ENCODE measurements around the gene ST3GAL3. TPM values are rescaled to one million over a fixed set of nuclear protein-coding genes. Genes with fewer than 3 reads are reported as not detected.

ST3GAL3 gene
- total RNA-seq, 1 donor from 2014 or later: 11.4 TPM

- no peak overlapping the region for H2AFZ ChIP-seq (ENCODE audit: low read depth, low read length)
- TF ChIP-seq CTCF (IDR thresholded peaks at IDR 0.05; ENCODE audit: insufficient read depth, low read depth, low read length) (no peak), EZH2 (IDR thresholded peaks at IDR 0.05; ENCODE audit: insufficient read depth, low read length) (no peak)
- H4K20me1 ChIP-seq (ENCODE audit: insufficient read depth, low read length): peaks cover 7% of the 10 kb centered on the region
- H3K4me3 ChIP-seq (ENCODE audit: insufficient read depth, low read depth, low read length): no peak overlapping the region
- FAIRE-seq (no peak), DNase-seq (ENCODE audit: low read depth) (no peak)
- no peak overlapping the region for H3K4me2 ChIP-seq (ENCODE audit: low read length)
- Mint-ChIP-seq H3K36me3 (ENCODE audit: low read depth, unreplicated experiment) (peaks cover 24% of the 10 kb centered on the region), H3K27me3 (ENCODE audit: low read depth, unreplicated experiment) (no peaks in the 10 kb centered on the region), H3K4me3 (ENCODE audit: unreplicated experiment) (no peak overlapping the region), H3K27ac (ENCODE audit: unreplicated experiment) (no peak overlapping the region), H3K9me3 (ENCODE audit: unreplicated experiment) (peaks cover 14% of the 10 kb centered on the region), H3K4me1 (ENCODE audit: low read depth, unreplicated experiment) (peaks cover 18% of the 10 kb centered on the region)
- H3K27me3 ChIP-seq (ENCODE audit: insufficient read depth, low read length): no peaks in the 10 kb centered on the region
- H3K36me3 ChIP-seq (ENCODE audit: insufficient read depth, low read length): no peaks in the 10 kb centered on the region
- peaks cover 4% of the 10 kb centered on the region for H3K79me2 ChIP-seq (ENCODE audit: insufficient read depth, low read length)
- peaks cover 15% of the 10 kb centered on the region for H3K4me1 ChIP-seq (ENCODE audit: insufficient read depth, low read length)
- H3K9me3 ChIP-seq (ENCODE audit: insufficient read depth, low read depth, low read length): no peaks in the 10 kb centered on the region
- H3K9ac ChIP-seq (ENCODE audit: low read length): no peak overlapping the region
- no peak overlapping the region for H3K27ac ChIP-seq (ENCODE audit: low read depth, low read length)
Measured at GRCh38 chr1:43779805-43780403, 72.6 kb downstream of the ST3GAL3 start.

GRCh38 chr1:43781574-43781973 is 74.2 kb downstream of the ST3GAL3 start:
- TF ChIP-seq CTCF (IDR thresholded peaks at IDR 0.05; ENCODE audit: insufficient read depth, low read depth, low read length): no peak
- no peak for TF ChIP-seq EZH2 (IDR thresholded peaks at IDR 0.05; ENCODE audit: insufficient read depth, low read length)
- H4K20me1 ChIP-seq (ENCODE audit: insufficient read depth, low read length): peaks cover 9% of the 10 kb centered on the region
- no peak overlapping the region for H3K4me2 ChIP-seq (ENCODE audit: low read length)
- no peak overlapping the region for H3K4me3 ChIP-seq (ENCODE audit: insufficient read depth, low read depth, low read length)
- no peak for FAIRE-seq
- H3K9me3 Mint-ChIP-seq (ENCODE audit: unreplicated experiment): peaks cover 14% of the 10 kb centered on the region
- H3K4me3 Mint-ChIP-seq (ENCODE audit: unreplicated experiment): no peak overlapping the region
- H2AFZ ChIP-seq (ENCODE audit: low read depth, low read length): no peak overlapping the region
- no peaks in the 10 kb centered on the region for H3K27me3 Mint-ChIP-seq (ENCODE audit: low read depth, unreplicated experiment)
- H3K79me2 ChIP-seq (ENCODE audit: insufficient read depth, low read length): peaks cover 4% of the 10 kb centered on the region
- no peaks in the 10 kb centered on the region for H3K9me3 ChIP-seq (ENCODE audit: insufficient read depth, low read depth, low read length)
- H3K4me1 Mint-ChIP-seq (ENCODE audit: low read depth, unreplicated experiment): peaks cover 15% of the 10 kb centered on the region
- H3K27me3 ChIP-seq (ENCODE audit: insufficient read depth, low read length): no peaks in the 10 kb centered on the region
- H3K36me3 Mint-ChIP-seq (ENCODE audit: low read depth, unreplicated experiment): peaks cover 24% of the 10 kb centered on the region
- H3K4me1 ChIP-seq (ENCODE audit: insufficient read depth, low read length): peaks cover 12% of the 10 kb centered on the region
- no peaks in the 10 kb centered on the region for H3K36me3 ChIP-seq (ENCODE audit: insufficient read depth, low read length)
- H3K9ac ChIP-seq (ENCODE audit: low read length): no peak overlapping the region
- no peak overlapping the region for H3K27ac ChIP-seq (ENCODE audit: low read depth, low read length)
- no peak for DNase-seq (ENCODE audit: low read depth)
- H3K27ac Mint-ChIP-seq (ENCODE audit: unreplicated experiment): no peak overlapping the region

- no peak overlapping the region for H3K4me3 Mint-ChIP-seq (ENCODE audit: unreplicated experiment)
- Histone ChIP-seq H4K20me1 (ENCODE audit: insufficient read depth, low read length) (peaks cover 9% of the 10 kb centered on the region), H3K36me3 (ENCODE audit: insufficient read depth, low read length) (no peaks in the 10 kb centered on the region), H3K9ac (ENCODE audit: low read length) (peak overlapping the region; percentile 1), H3K4me3 (ENCODE audit: insufficient read depth, low read depth, low read length) (no peak overlapping the region), H3K9me3 (ENCODE audit: insufficient read depth, low read depth, low read length) (no peaks in the 10 kb centered on the region), H3K4me1 (ENCODE audit: insufficient read depth, low read length) (peaks cover 10% of the 10 kb centered on the region), H3K79me2 (ENCODE audit: insufficient read depth, low read length) (peaks cover 4% of the 10 kb centered on the region), H3K4me2 (ENCODE audit: low read length) (peak overlapping the region; percentile 20), H2AFZ (ENCODE audit: low read depth, low read length) (no peak overlapping the region), H3K27ac (ENCODE audit: low read depth, low read length) (no peak overlapping the region), H3K27me3 (ENCODE audit: insufficient read depth, low read length) (no peaks in the 10 kb centered on the region)
- H3K9me3 Mint-ChIP-seq (ENCODE audit: unreplicated experiment): peaks cover 10% of the 10 kb centered on the region
- DNase-seq (ENCODE audit: low read depth) (no peak), FAIRE-seq (no peak)
- peak overlapping the region; percentile 29 for H3K27ac Mint-ChIP-seq (ENCODE audit: unreplicated experiment)
- H3K4me1 Mint-ChIP-seq (ENCODE audit: low read depth, unreplicated experiment): peaks cover 10% of the 10 kb centered on the region
- H3K27me3 Mint-ChIP-seq (ENCODE audit: low read depth, unreplicated experiment): no peaks in the 10 kb centered on the region
- peaks cover 17% of the 10 kb centered on the region for H3K36me3 Mint-ChIP-seq (ENCODE audit: low read depth, unreplicated experiment)
- TF ChIP-seq CTCF (IDR thresholded peaks at IDR 0.05; ENCODE audit: insufficient read depth, low read depth, low read length): no peak
- TF ChIP-seq EZH2 (IDR thresholded peaks at IDR 0.05; ENCODE audit: insufficient read depth, low read length): no peak
Measured at GRCh38 chr1:43783096-43783670, 75.8 kb downstream of the ST3GAL3 start.

Data from astrocyte (in vitro differentiated cells and primary cell).